Karpas-422 (cell line): ENCODE measurements around the gene CLDND2. TPM values are rescaled to one million over a fixed set of nuclear protein-coding genes. Genes with fewer than 3 reads are reported as not detected.
A peak's percentile ranks its signal among the peaks of the same experiment; 100 is the strongest.

Source experiments
- DNase-seq: peaks from one replicate; pipeline ENCODE4 v3.0.0-alpha.2; 2015
- H2AFZ ChIP-seq: fragments of 200-600 bp; sonication (generic); 2 replicates; pipeline ENCODE4 v1.6.1; 2014; ENCODE audit warnings: antibody characterized with exemption, low read length, mixed read lengths
- H3K27ac ChIP-seq: fragments of 200-600 bp; sonication (generic); 2 replicates; pipeline ENCODE4 v1.5.1; 2014; ENCODE audit warnings: mild to moderate bottlenecking, low read length, moderate library complexity
- H3K27me3 ChIP-seq: fragments of 200-600 bp; sonication (generic); 2 replicates; pipeline ENCODE4 v1.6.1; 2014; ENCODE audit warnings: low read length, mixed read lengths
- H3K36me3 ChIP-seq: fragments of 200-600 bp; sonication (generic); 2 replicates; pipeline ENCODE4 v1.6.1; 2014; ENCODE audit warnings: low read length, mixed read lengths; ENCODE audit not compliant: insufficient read depth
- H3K4me1 ChIP-seq: fragments of 200-600 bp; sonication (generic); 2 replicates; pipeline ENCODE4 v1.6.1; 2014; ENCODE audit warnings: mild to moderate bottlenecking, low read length, mixed read lengths
- H3K4me2 ChIP-seq: fragments of 200-600 bp; sonication (generic); 2 replicates; pipeline ENCODE4 v1.6.1; 2014; ENCODE audit warnings: low read length, low read depth, mild to moderate bottlenecking; ENCODE audit not compliant: poor library complexity, severe bottlenecking
- H3K4me3 ChIP-seq: fragments of 200-600 bp; sonication (generic); 2 replicates; pipeline ENCODE4 v1.5.1; 2014; ENCODE audit warnings: mild to moderate bottlenecking, antibody characterized with exemption, low read length, mixed read lengths
- H3K79me2 ChIP-seq: fragments of 200-600 bp; sonication (generic); 2 replicates; pipeline ENCODE4 v1.6.1; 2014; ENCODE audit warnings: mild to moderate bottlenecking, low read length, mixed read lengths
- H3K9ac ChIP-seq: fragments of 200-600 bp; sonication (generic); 2 replicates; pipeline ENCODE4 v1.6.0; 2014; ENCODE audit warnings: low read length
- H3K9me2 ChIP-seq: fragments of 200-600 bp; sonication (generic), shearing (Covaris generic); replicated peaks from 2 replicates; pipeline ENCODE4 v1.6.0; 2014; ENCODE audit warnings: mild to moderate bottlenecking, low read length, moderate library complexity; ENCODE audit not compliant: insufficient read depth
- H3K9me3 ChIP-seq: fragments of 300-700, 200-600 bp; sonication (generic); 2 replicates; pipeline ENCODE4 v1.6.1; 2014; ENCODE audit warnings: low read length, mixed read lengths
- H4K20me1 ChIP-seq: fragments of 200-600 bp; sonication (generic); 2 replicates; pipeline ENCODE4 v1.6.1; 2014; ENCODE audit warnings: mild to moderate bottlenecking, antibody characterized with exemption, low read length, low read depth; ENCODE audit not compliant: insufficient read depth
- total RNA-seq: library from RNA; depleted of rRNA; stranded (reverse); fragments of >200 nt; shearing (Covaris generic); gene quantifications from 2 replicates; pipeline ENCODE4 v1.2.3, GENCODE V29; 2014; ENCODE audit warnings: low replicate concordance

CLDND2 gene
- total RNA-seq, 1 experiment from 2014 or later = not detected

GRCh38 chr19:51354742-51355148 is 14.1 kb downstream of the CLDND2 start:
- H4K20me1 ChIP-seq = no peaks in the 10 kb centered on the region
- H3K9me3 ChIP-seq = no peaks in the 10 kb centered on the region
- DNase-seq = no peak
- H3K27ac ChIP-seq = no peak overlapping the region
- H3K9me2 ChIP-seq = no peaks in the 10 kb centered on the region
- H3K36me3 ChIP-seq = peaks cover 22% of the 10 kb centered on the region; the same call in 1 of the 2 replicates
- H2AFZ ChIP-seq = no peak overlapping the region
- no peaks in the 10 kb centered on the region for H3K4me1 ChIP-seq
- H3K27me3 ChIP-seq = no peaks in the 10 kb centered on the region
- no peak overlapping the region for H3K4me2 ChIP-seq
- peaks cover 35% of the 10 kb centered on the region for H3K79me2 ChIP-seq
- H3K9ac ChIP-seq = no peak overlapping the region
- no peak overlapping the region for H3K4me3 ChIP-seq

GRCh38 chr19:51354103-51354741 is 14.6 kb downstream of the CLDND2 start:
- no peaks in the 10 kb centered on the region for H3K27me3 ChIP-seq
- peaks cover 30% of the 10 kb centered on the region for H3K79me2 ChIP-seq
- no peaks in the 10 kb centered on the region for H3K9me3 ChIP-seq
- H3K4me2 ChIP-seq = no peak overlapping the region
- H3K36me3 ChIP-seq = peaks cover 22% of the 10 kb centered on the region; the same call in 1 of the 2 replicates
- H3K27ac ChIP-seq = no peak overlapping the region
- H4K20me1 ChIP-seq = no peaks in the 10 kb centered on the region
- no peak overlapping the region for H3K9ac ChIP-seq
- DNase-seq = no peak
- H3K4me1 ChIP-seq = no peaks in the 10 kb centered on the region
- no peak overlapping the region for H3K4me3 ChIP-seq
- no peaks in the 10 kb centered on the region for H3K9me2 ChIP-seq
- H2AFZ ChIP-seq = no peak overlapping the region

- Histone ChIP-seq H3K27ac (no peak overlapping the region), H3K9ac (no peak overlapping the region), H3K4me2 (no peak overlapping the region), H3K9me3 (no peaks in the 10 kb centered on the region), H4K20me1 (no peaks in the 10 kb centered on the region), H3K4me1 (no peaks in the 10 kb centered on the region), H3K4me3 (no peak overlapping the region), H3K79me2 (peaks cover 20% of the 10 kb centered on the region), H3K27me3 (no peaks in the 10 kb centered on the region), H2AFZ (no peak overlapping the region), H3K36me3 (peaks cover 29% of the 10 kb centered on the region; the same call in 1 of the 2 replicates), H3K9me2 (no peaks in the 10 kb centered on the region)
- no peak for DNase-seq
These were observed 15.9 kb downstream of the CLDND2 start for GRCh38 chr19:51352783-51353360.

- H2AFZ ChIP-seq = no peak overlapping the region
- no peaks in the 10 kb centered on the region for H3K27me3 ChIP-seq
- H3K36me3 ChIP-seq = peaks cover 30% of the 10 kb centered on the region
- no peaks in the 10 kb centered on the region for H3K9me2 ChIP-seq
- no peak for DNase-seq
- H3K9me3 ChIP-seq = no peaks in the 10 kb centered on the region
- H3K4me2 ChIP-seq = no peak overlapping the region
- H3K27ac ChIP-seq = no peak overlapping the region
- no peak overlapping the region for H3K9ac ChIP-seq
- H4K20me1 ChIP-seq = no peaks in the 10 kb centered on the region
- H3K4me1 ChIP-seq = no peaks in the 10 kb centered on the region
- H3K79me2 ChIP-seq = peaks cover 12% of the 10 kb centered on the region
- no peak overlapping the region for H3K4me3 ChIP-seq
These were observed 17.4 kb downstream of the CLDND2 start for GRCh38 chr19:51351266-51351990.

- peaks cover 31% of the 10 kb centered on the region for H3K4me1 ChIP-seq
- DNase-seq = no peak
- H2AFZ ChIP-seq = no peak overlapping the region
- no peak overlapping the region for H3K27ac ChIP-seq
- H3K9ac ChIP-seq = no peak overlapping the region
- no peaks in the 10 kb centered on the region for H4K20me1 ChIP-seq
- H3K27me3 ChIP-seq = no peaks in the 10 kb centered on the region
- H3K4me3 ChIP-seq = no peak overlapping the region
- no peaks in the 10 kb centered on the region for H3K79me2 ChIP-seq
- H3K9me3 ChIP-seq = no peaks in the 10 kb centered on the region
- H3K4me2 ChIP-seq = no peak overlapping the region
- H3K9me2 ChIP-seq = no peaks in the 10 kb centered on the region
- peaks cover 30% of the 10 kb centered on the region for H3K36me3 ChIP-seq
These were observed 21.4 kb downstream of the CLDND2 start for GRCh38 chr19:51347209-51347928.

- Histone ChIP-seq H2AFZ (no peak overlapping the region), H3K4me2 (no peak overlapping the region), H3K36me3 (peaks cover 25% of the 10 kb centered on the region), H3K9ac (no peak overlapping the region), H3K79me2 (no peaks in the 10 kb centered on the region), H3K4me1 (peaks cover 31% of the 10 kb centered on the region), H3K27ac (no peak overlapping the region), H3K27me3 (no peaks in the 10 kb centered on the region), H3K9me2 (no peaks in the 10 kb centered on the region), H4K20me1 (no peaks in the 10 kb centered on the region), H3K9me3 (no peaks in the 10 kb centered on the region), H3K4me3 (no peak overlapping the region)
- DNase-seq = no peak
These were observed 22.1 kb downstream of the CLDND2 start for GRCh38 chr19:51346742-51347141.

GRCh38 chr19:51345076-51345620 is 23.7 kb downstream of the CLDND2 start:
- Histone ChIP-seq H3K36me3 (peaks cover 15% of the 10 kb centered on the region), H3K27me3 (no peaks in the 10 kb centered on the region), H2AFZ (no peak overlapping the region), H3K4me1 (peaks cover 31% of the 10 kb centered on the region), H3K9me2 (no peaks in the 10 kb centered on the region), H3K9me3 (no peaks in the 10 kb centered on the region), H3K4me3 (no peak overlapping the region), H3K9ac (peak overlapping the region; percentile 44), H4K20me1 (no peaks in the 10 kb centered on the region), H3K79me2 (no peaks in the 10 kb centered on the region), H3K27ac (peak overlapping the region; percentile 69), H3K4me2 (peak overlapping the region; percentile 40)
- no peak for DNase-seq
